H1 (cell line): Measurements from ENCODE around the gene GPT2. TPM values are rescaled to one million over a fixed set of nuclear protein-coding genes. Genes with fewer than 3 reads are reported as not detected.
A peak's percentile ranks its signal among the peaks of the same experiment; 100 is the strongest.

Experiments used
- CTCF ChIA-PET: fragments of 300-600 bp; sonication (Branson Sonifier 250); formaldehyde crosslinking; loops from one replicate; lab custom pipeline; 2021; ENCODE audit not compliant: partially characterized antibody; lab: Charles Lee
- POLR2A ChIA-PET: fragments of 300-600 bp; sonication (Branson Sonifier 250); formaldehyde crosslinking; loops from one replicate; lab custom pipeline; 2021; ENCODE audit warnings: inconsistent platforms; ENCODE audit not compliant: partially characterized antibody; lab: Charles Lee
- DNase-seq, 2 experiments: peaks; one replicate each; pipeline versions ENCODE4 v3.0.0 to v3.0.0-alpha.2; 2010 to 2022; ENCODE audit warnings: low spot score in 2 of 2, low read depth in 1 of 2, mixed read lengths in 1 of 2
- FAIRE-seq: peaks from 2 replicates; lab custom pipeline; 2011; peaks lifted over from hg19 to GRCh38; lab: Jason Lieb, UNC
- H2AFZ ChIP-seq: 2 replicates; pipeline ENCODE4 v1.8.1; 2012; ENCODE audit warnings: low read length, inconsistent platforms
- H2AK5ac ChIP-seq: 2 replicates; pipeline ENCODE4 v1.6.1; 2013; ENCODE audit warnings: low read depth, low read length
- H2BK120ac ChIP-seq: replicated peaks from 2 replicates; pipeline ENCODE3; 2013; ENCODE audit warnings: low read depth, low read length, inconsistent platforms
- H2BK12ac ChIP-seq: 2 replicates; pipeline ENCODE4 v1.6.1; 2013; ENCODE audit warnings: low read depth, low read length
- H2BK15ac ChIP-seq: 2 replicates; pipeline ENCODE4 v1.6.1; 2013; ENCODE audit warnings: low read length
- H2BK20ac ChIP-seq: 2 replicates; pipeline ENCODE4 v1.6.1; 2013; ENCODE audit warnings: low read length
- H2BK5ac ChIP-seq: 2 replicates; pipeline ENCODE4 v1.6.1; 2013; ENCODE audit warnings: low read depth, low read length
- H3K14ac ChIP-seq: 2 replicates; pipeline ENCODE4 v1.6.1; 2013; ENCODE audit warnings: inconsistent platforms; ENCODE audit not compliant: insufficient read length
- H3K18ac ChIP-seq: 2 replicates; pipeline ENCODE4 v1.6.1; 2013; ENCODE audit warnings: low read length; ENCODE audit errors: extremely low read depth
- H3K23ac ChIP-seq: 2 replicates; pipeline ENCODE4 v1.6.1; 2013; ENCODE audit warnings: inconsistent platforms; ENCODE audit not compliant: insufficient read length
- H3K23me2 ChIP-seq: 2 replicates; pipeline ENCODE4 v1.6.1; 2013; ENCODE audit warnings: low read depth, low read length
- H3K27ac ChIP-seq: 2 replicates; pipeline ENCODE4 v1.6.1; 2011; ENCODE audit warnings: low read depth, low read length, inconsistent platforms
- H3K27me3 ChIP-seq, 4 experiments: replicated peaks in 1 of 4; 1 replicate in 1 of 4; 2 replicates in 3 of 4; pipeline versions ENCODE4 v1.6.1 to v1.8.1; 2011 to 2013; ENCODE audit warnings: low read length in 3 of 4, mild to moderate bottlenecking in 3 of 4, inconsistent platforms in 2 of 4, mixed read lengths in 2 of 4, moderate library complexity in 1 of 4; ENCODE audit not compliant: control insufficient read depth in 3 of 4, insufficient read depth in 3 of 4; ENCODE audit errors: extremely low read depth in 1 of 4
- H3K36me3 ChIP-seq, 4 experiments: 2 replicates each; pipeline versions ENCODE4 v1.6.1 to v1.8.1; 2011 to 2013; ENCODE audit warnings: mild to moderate bottlenecking in 4 of 4, low read length in 3 of 4, moderate library complexity in 2 of 4, control low read depth in 1 of 4, inconsistent platforms in 1 of 4; ENCODE audit not compliant: insufficient read depth in 4 of 4, control insufficient read depth in 2 of 4
- H3K4ac ChIP-seq: replicated peaks from 2 replicates; pipeline ENCODE3; 2013; ENCODE audit warnings: low read length, low read depth, mixed read lengths, inconsistent platforms; ENCODE audit not compliant: insufficient read length
- H3K4me1 ChIP-seq, 4 experiments: replicated peaks in 1 of 4; 1 replicate in 1 of 4; 2 replicates in 3 of 4; pipeline versions ENCODE4 v1.6.1 to v1.8.1; 2011 to 2013; ENCODE audit warnings: low read length in 3 of 4, inconsistent platforms in 2 of 4, mixed read lengths in 1 of 4; ENCODE audit not compliant: insufficient read depth in 4 of 4, control insufficient read depth in 3 of 4
- H3K4me2 ChIP-seq, 2 experiments: 2 replicates each; pipeline versions ENCODE4 v1.6.1 to v1.8.1; 2011 to 2013; ENCODE audit warnings: low read depth in 2 of 2, low read length in 2 of 2, control low read depth in 1 of 2, inconsistent platforms in 1 of 2, mild to moderate bottlenecking in 1 of 2; ENCODE audit not compliant: insufficient read depth in 1 of 2
- H3K4me3 ChIP-seq, 4 experiments: fragments of 200-600, 300-600 bp in 1 of 4; sonication (generic), shearing (Covaris generic), sonication (Bioruptor Twin) in 1 of 4; 2 replicates each; pipeline versions ENCODE4 v1.5.1 to v1.8.1; 2011 to 2016; ENCODE audit warnings: low read length in 4 of 4, low read depth in 3 of 4, control low read depth in 2 of 4, inconsistent platforms in 2 of 4, mild to moderate bottlenecking in 2 of 4, mixed read lengths in 1 of 4, moderate library complexity in 1 of 4; ENCODE audit not compliant: insufficient read depth in 2 of 4; ENCODE audit errors: extremely low read depth in 1 of 4
- H3K56ac ChIP-seq: replicated peaks from 2 replicates; pipeline ENCODE3; 2013; ENCODE audit warnings: low read depth, mild to moderate bottlenecking, mixed read lengths, low read length, inconsistent platforms; ENCODE audit not compliant: insufficient read length
- H3K79me1 ChIP-seq: 2 replicates; pipeline ENCODE4 v1.6.1; 2013; ENCODE audit warnings: low read depth, low read length, control low read depth
- H3K79me2 ChIP-seq, 2 experiments: 2 replicates each; pipeline versions ENCODE4 v1.6.1 to v1.8.1; 2012 to 2013; ENCODE audit warnings: low read length in 2 of 2, mild to moderate bottlenecking in 2 of 2, inconsistent platforms in 1 of 2; ENCODE audit not compliant: insufficient read depth in 2 of 2, control insufficient read depth in 1 of 2
- H3K9ac ChIP-seq, 4 experiments: replicated peaks in 1 of 4; 1 replicate in 1 of 4; 2 replicates in 3 of 4; pipeline versions ENCODE4 v1.6.1 to v1.8.1; 2011 to 2013; ENCODE audit warnings: low read depth in 3 of 4, low read length in 3 of 4, control low read depth in 2 of 4, mild to moderate bottlenecking in 2 of 4, moderate library complexity in 2 of 4, inconsistent platforms in 1 of 4; ENCODE audit errors: extremely low read depth in 1 of 4
- H3K9me3 ChIP-seq, 2 experiments: 2 replicates each; pipeline versions ENCODE4 v1.6.1 to v1.8.1; 2012 to 2013; ENCODE audit warnings: mild to moderate bottlenecking in 2 of 2, moderate library complexity in 2 of 2, control low read depth in 1 of 2, inconsistent platforms in 1 of 2, low read depth in 1 of 2, low read length in 1 of 2, mixed read lengths in 1 of 2; ENCODE audit not compliant: insufficient read depth in 2 of 2
- H4K20me1 ChIP-seq, 2 experiments: replicated peaks in 1 of 2; 2 replicates each; pipeline versions ENCODE3 to v1.8.1; 2011 to 2013; ENCODE audit warnings: inconsistent platforms in 2 of 2, low read length in 2 of 2, mild to moderate bottlenecking in 1 of 2; ENCODE audit not compliant: insufficient read depth in 2 of 2, control insufficient read depth in 1 of 2
- H4K5ac ChIP-seq: 2 replicates; pipeline ENCODE4 v1.6.1; 2013; ENCODE audit warnings: low read length, low read depth, mixed read lengths, inconsistent platforms; ENCODE audit not compliant: insufficient read length
- H4K8ac ChIP-seq: 2 replicates; pipeline ENCODE4 v1.8.0; 2013; ENCODE audit warnings: mild to moderate bottlenecking, moderate library complexity, low read length, inconsistent platforms; ENCODE audit not compliant: insufficient read depth; ENCODE audit errors: extremely low read depth
- H4K91ac ChIP-seq: replicated peaks from 2 replicates; pipeline ENCODE3; 2013; ENCODE audit warnings: low read length, mixed read lengths, inconsistent platforms; ENCODE audit not compliant: insufficient read length
- BCL11A ChIP-seq, 2 experiments: IDR thresholded peaks; one replicate each; pipeline ENCODE4 v1.6.1; 2011; ENCODE audit warnings: low read depth in 2 of 2, low read length in 2 of 2, mild to moderate bottlenecking in 2 of 2
- BRCA1 ChIP-seq: IDR thresholded peaks from 2 replicates; pipeline ENCODE4 v1.6.1; 2012; ENCODE audit warnings: low read depth, low read length, improper control_type of control experiment
- CHD2 ChIP-seq: IDR thresholded peaks from 2 replicates; pipeline ENCODE4 v1.6.1; 2012; ENCODE audit warnings: low read length, improper control_type of control experiment
- CTCF ChIP-seq, 3 experiments: IDR thresholded peaks; 1 replicate in 2 of 3; 2 replicates in 1 of 3; pipeline versions ENCODE4 v1.5.1 to v1.6.1; 2011; ENCODE audit warnings: low read length in 3 of 3, mild to moderate bottlenecking in 3 of 3, inconsistent platforms in 2 of 3, low read depth in 1 of 3, moderate library complexity in 1 of 3; ENCODE audit not compliant: insufficient read depth in 1 of 3; ENCODE audit errors: control extremely low read depth in 1 of 3
- HDAC6 ChIP-seq: IDR thresholded peaks from one replicate; pipeline ENCODE4 v1.7.1; 2012; ENCODE audit warnings: low read depth, mild to moderate bottlenecking, inconsistent platforms, low read length, moderate library complexity
- NANOG ChIP-seq: IDR thresholded peaks from 2 replicates; pipeline ENCODE4 v1.6.1; 2011; ENCODE audit warnings: low read length, low read depth, mild to moderate bottlenecking, inconsistent platforms; ENCODE audit not compliant: insufficient read depth, poor library complexity, severe bottlenecking
- SP4 ChIP-seq: IDR thresholded peaks from 2 replicates; pipeline ENCODE4 v1.6.1; 2012; ENCODE audit warnings: low read length, inconsistent platforms
- SRF ChIP-seq: IDR thresholded peaks from 2 replicates; pipeline ENCODE4 v1.6.1; 2011; ENCODE audit warnings: mild to moderate bottlenecking, low read depth, low read length, moderate library complexity
- TAF1 ChIP-seq: IDR thresholded peaks from 2 replicates; pipeline ENCODE4 v1.6.1; 2011; ENCODE audit warnings: mild to moderate bottlenecking, low read depth, low read length
- YY1 ChIP-seq: IDR thresholded peaks from 2 replicates; pipeline ENCODE4 v1.6.1; 2011; ENCODE audit warnings: low read depth, mild to moderate bottlenecking, low read length
- WGBS, 2 experiments: shearing (Covaris generic) in 1 of 2; methylation state at CpG; one replicate each; pipeline versions ENCODE4 v1.1.6 to v1.1.7; 2013 to 2015; ENCODE audit warnings: low lambda C conversion rate in 2 of 2, mixed read lengths in 2 of 2, inconsistent platforms in 1 of 2, low coverage in 1 of 2, missing lambda C conversion rate in 1 of 2; ENCODE audit not compliant: insufficient replicate concordance in 2 of 2, insufficient coverage in 1 of 2, insufficient read length in 1 of 2; ENCODE audit errors: extremely low coverage in 1 of 2, missing lambda C conversion rate in 1 of 2; 5-methylcytosine and 5-hydroxymethylcytosine counted together
- polyA plus RNA-seq, 7 experiments: library from polyadenylated mRNA; depleted of rRNA in 3 of 7; stranded (reverse) in 5 of 7; unstranded in 2 of 7; fragments of >200 nt in 5 of 7; fragments of 200-250 nt in 2 of 7; gene quantifications; 1 replicate in 5 of 7; 2 replicates in 1 of 7; 4 replicates in 1 of 7; pipeline versions ENCODE4 v1.2.1 to v1.2.3, GENCODE V29; 2011 to 2013; ENCODE audit warnings: missing spikeins in 2 of 7, mixed read lengths in 2 of 7
- total RNA-seq: library from RNA; stranded (reverse); fragmentation: NEBNext Ultra II Directional; extraction: Animal tissue kit (Norgen Biotek cat#: 25700); gene quantifications from 2 replicates; pipeline ENCODE4 v1.2.1, GENCODE V29; 2021

GPT2 gene
- total and polyA plus RNA-seq, 2 of the 8 experiments (the other 6 are each of a cell fraction or from before 2014, with no cell fraction given) = 71.6 to 94.1 TPM

GRCh38 chr16:46886764-46887523 lies 2.8 kb downstream of the GPT2 start:
- H2BK12ac ChIP-seq = no peak overlapping the region
- no peak overlapping the region for H3K56ac ChIP-seq
- no peak overlapping the region for H4K5ac ChIP-seq
- 93% methylated on average over 16 of the region's 16 CpGs; no CpG with 5 or more reads in 1 of the 2 experiments for WGBS, 2 experiments
- no peak overlapping the region for H3K23ac ChIP-seq
- H3K18ac ChIP-seq = no peak overlapping the region
- H3K9ac ChIP-seq = no peak overlapping the region
- H3K27ac ChIP-seq = no peak overlapping the region
- no peak overlapping the region for H4K8ac ChIP-seq
- peaks cover 8 to 29% (median 18%) of the 10 kb centered on the region in 4 experiments for H3K4me1 ChIP-seq
- no peak overlapping the region for H3K4ac ChIP-seq
- H4K20me1 ChIP-seq = peaks cover 12 to 20% of the 10 kb centered on the region in 2 experiments
- peaks cover 0 to 40% (median 7%) of the 10 kb centered on the region in 4 experiments; a peak in 4 of 8 replicates for H3K36me3 ChIP-seq
- H3K9me3 ChIP-seq = no peaks in the 10 kb centered on the region
- H3K27me3 ChIP-seq = no peaks in the 10 kb centered on the region
- peak overlapping the region; percentile 81 to 93; a peak in 3 of 4 replicates for H3K4me2 ChIP-seq
- peaks cover 18% of the 10 kb centered on the region; the same call in 1 of the 2 replicates for H3K79me1 ChIP-seq
- ChIA-PET CTCF (interaction anchor here (0.7 to 6.1 kb wide), 12 partner anchors 9 to 46 kb away, joined by 3 to 31 read pairs (median 3); no protein-coding TSS in a partner anchor), POLR2A (interaction anchor here (0.6 to 13.8 kb wide), 11 partner anchors 10 to 197 kb away, joined by 3 to 580 read pairs (median 10); partner anchors contain the start of gene ORC6)
- peaks cover 13% of the 10 kb centered on the region; the same call in 1 of the 2 replicates for H3K23me2 ChIP-seq
- FAIRE-seq (no peak), DNase-seq (no peak)
- H3K4me3 ChIP-seq = no peak overlapping the region
- no peak overlapping the region for H2BK5ac ChIP-seq
- H2BK120ac ChIP-seq = no peak overlapping the region
- H3K79me2 ChIP-seq = peaks cover 3 to 75% of the 10 kb centered on the region in 2 experiments
- H2BK15ac ChIP-seq = no peak overlapping the region
- no peak overlapping the region for H2BK20ac ChIP-seq
- no peak overlapping the region for H4K91ac ChIP-seq
- H3K14ac ChIP-seq = no peak overlapping the region
- no peak overlapping the region for H2AK5ac ChIP-seq
- H2AFZ ChIP-seq = no peak overlapping the region
- no peak for TF ChIP-seq BRCA1
- no peak for TF ChIP-seq YY1
- no peak for TF ChIP-seq SP4
- TF ChIP-seq HDAC6 = no peak
- TF ChIP-seq CHD2 = no peak
- no peak for TF ChIP-seq CTCF (IDR thresholded peaks at IDR 0.05; ENCODE audit: control extremely low read depth in 1 of 3, insufficient read depth in 1 of 3, low read depth in 1 of 3, low read length in 3 of 3)
- TF ChIP-seq NANOG = no peak
- TF ChIP-seq SRF = no peak
- TF ChIP-seq TAF1 = no peak
- TF ChIP-seq BCL11A (IDR thresholded peaks at IDR 0.05; ENCODE audit: low read depth in 2 of 2, low read length in 2 of 2) = no peak
